NOMO-1 treated with dmso at 0.1 percent for 144 hours (cell line): ENCODE measurements around the gene ALAS1.
"Not testable (repeated sequence)": the region's sequence is repeated elsewhere in the genome, so short reads cannot be mapped to it uniquely, and the experiment has no call there.

Experiments used
- DNase-seq: peaks from one replicate; lab custom pipeline; 2025; ENCODE audit not compliant: unreplicated experiment; lab: John Stamatoyannopoulos, UW

Gene ALAS1

GRCh38 chr3:52197842-52198625 is at the start of gene ALAS1:
Gene ALAS1 (plus strand): TSS chr3:52198160. CDS start chr3:52199242, 1,082 bp downstream.
- peak; percentile 86 for DNase-seq

DNA sequence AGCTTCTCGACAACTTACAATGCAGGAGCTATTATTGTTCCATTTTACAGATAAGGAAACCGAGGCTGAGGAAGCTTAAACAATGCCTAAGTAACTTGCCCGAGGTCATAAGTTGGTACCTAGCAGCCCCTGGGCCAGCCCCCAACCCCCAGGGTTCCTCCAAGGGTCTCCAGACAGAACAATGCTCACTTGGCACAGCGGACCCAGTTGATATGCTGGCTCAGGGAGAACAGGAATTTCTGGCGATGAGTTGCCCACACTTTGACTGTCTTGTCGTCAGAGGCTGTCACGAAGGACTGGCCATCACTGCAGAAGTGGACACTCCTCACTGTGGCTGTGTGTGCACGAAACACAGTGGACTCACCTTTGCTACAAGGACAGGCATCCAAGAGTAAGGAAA is 48.9 kb upstream of the ALAS1 start:
- no peak for DNase-seq

- DNase-seq: no peak
Measured at GRCh38 chr3:52149726-52150125, 48.2 kb upstream of the ALAS1 start.

DNA sequence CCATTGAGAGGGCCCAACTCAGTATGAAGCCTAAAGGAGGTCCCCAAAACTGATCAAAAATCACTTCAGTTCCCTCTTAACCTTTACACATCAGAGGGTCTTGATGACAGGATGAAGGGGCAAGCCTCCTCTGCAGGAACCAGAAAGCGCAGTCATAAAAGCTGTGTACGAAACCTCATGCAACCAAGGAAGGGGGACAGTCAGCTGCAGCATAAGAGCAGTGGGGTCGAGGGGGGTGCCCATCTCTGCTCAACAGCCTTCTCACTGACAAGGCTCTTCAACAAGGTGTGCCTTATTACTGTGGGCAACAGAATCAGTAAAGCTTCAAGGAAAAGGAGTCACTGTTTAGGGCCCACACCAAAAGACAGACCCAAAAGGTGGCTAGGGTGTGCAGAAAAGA is 47.6 kb upstream of the ALAS1 start:
- DNase-seq: no peak

GRCh38 chr3:52150860-52151259 is 47.1 kb upstream of the ALAS1 start:
- DNase-seq: no peak

DNA sequence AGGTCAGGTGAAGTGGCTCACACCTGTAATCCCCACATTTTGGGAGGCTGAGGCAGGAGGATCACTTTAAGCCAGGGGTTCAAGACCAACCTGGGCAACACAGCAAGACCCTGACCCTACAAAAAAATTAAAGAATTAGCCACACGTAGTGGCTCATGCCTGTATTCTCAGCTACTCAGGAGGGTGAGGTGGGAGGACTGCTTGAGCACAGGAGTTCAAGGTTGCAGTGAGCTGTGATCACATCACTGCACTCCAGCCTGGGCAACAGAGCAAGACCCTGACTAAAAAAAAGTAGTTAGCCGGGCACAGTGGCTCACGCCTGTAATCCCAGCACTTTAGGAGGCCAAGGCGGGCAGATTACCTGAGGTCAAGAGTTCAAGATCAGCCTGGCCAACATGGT is 46.0 kb upstream of the ALAS1 start:
- DNase-seq: not testable (repeated sequence)

GRCh38 chr3:52153389-52154096 is 44.4 kb upstream of the ALAS1 start:
- no peak for DNase-seq

GRCh38 chr3:52154135-52155094 is 43.5 kb upstream of the ALAS1 start, which contains the start of gene POC1A:
Gene POC1A (minus strand): TSS chr3:52154423. CDS start chr3:52154372, 51 bp downstream.
- DNase-seq: peak; percentile 95

- DNase-seq: no peak
Measured at GRCh38 chr3:52155912-52156311, 42.0 kb upstream of the ALAS1 start.

DNA sequence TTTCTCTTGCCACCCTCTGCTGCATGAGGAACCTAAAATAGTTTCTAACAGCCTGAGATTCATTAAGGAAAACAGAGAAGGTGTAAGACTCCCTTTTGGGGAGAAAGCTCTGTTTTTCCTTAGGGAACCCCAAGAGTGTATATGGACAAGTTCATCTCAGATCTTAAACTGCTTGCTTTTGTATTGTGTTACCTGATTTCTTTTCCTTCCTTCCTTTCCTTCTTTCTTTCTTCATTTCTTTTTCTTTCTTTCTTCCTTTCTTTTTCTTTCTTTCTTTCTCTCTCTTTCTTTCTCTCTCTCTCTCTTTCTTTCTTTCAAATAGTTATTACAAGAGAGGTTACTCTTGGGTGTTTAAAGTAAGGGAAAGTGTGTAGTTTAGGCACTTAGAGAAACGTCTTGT is 38.5 kb upstream of the ALAS1 start:
- DNase-seq: no peak

GRCh38 chr3:52162250-52162872 is 35.6 kb upstream of the ALAS1 start:
- no peak for DNase-seq

DNA sequence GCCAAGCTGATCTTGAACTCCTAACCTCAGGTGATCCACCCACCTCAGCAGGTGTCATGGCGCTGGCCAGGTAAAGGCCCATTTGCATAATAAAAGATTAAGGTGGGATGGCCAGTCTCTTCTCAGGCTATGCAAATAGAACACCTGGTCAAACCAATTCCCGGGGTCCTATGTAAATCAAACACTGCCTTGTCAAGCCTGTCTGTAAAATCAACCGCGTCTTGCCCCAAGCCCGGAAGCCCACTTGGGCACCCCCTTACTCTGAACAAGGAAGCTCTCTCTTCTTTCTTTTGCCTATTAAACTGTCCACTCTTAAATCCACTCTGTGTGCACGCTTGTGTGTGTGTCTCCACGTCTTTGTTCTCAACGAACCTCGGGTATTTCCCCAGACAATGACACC is 30.7 kb upstream of the ALAS1 start:
- no peak for DNase-seq

GRCh38 chr3:52170217-52170616 is 27.7 kb upstream of the ALAS1 start:
- DNase-seq: not testable (repeated sequence)

DNA sequence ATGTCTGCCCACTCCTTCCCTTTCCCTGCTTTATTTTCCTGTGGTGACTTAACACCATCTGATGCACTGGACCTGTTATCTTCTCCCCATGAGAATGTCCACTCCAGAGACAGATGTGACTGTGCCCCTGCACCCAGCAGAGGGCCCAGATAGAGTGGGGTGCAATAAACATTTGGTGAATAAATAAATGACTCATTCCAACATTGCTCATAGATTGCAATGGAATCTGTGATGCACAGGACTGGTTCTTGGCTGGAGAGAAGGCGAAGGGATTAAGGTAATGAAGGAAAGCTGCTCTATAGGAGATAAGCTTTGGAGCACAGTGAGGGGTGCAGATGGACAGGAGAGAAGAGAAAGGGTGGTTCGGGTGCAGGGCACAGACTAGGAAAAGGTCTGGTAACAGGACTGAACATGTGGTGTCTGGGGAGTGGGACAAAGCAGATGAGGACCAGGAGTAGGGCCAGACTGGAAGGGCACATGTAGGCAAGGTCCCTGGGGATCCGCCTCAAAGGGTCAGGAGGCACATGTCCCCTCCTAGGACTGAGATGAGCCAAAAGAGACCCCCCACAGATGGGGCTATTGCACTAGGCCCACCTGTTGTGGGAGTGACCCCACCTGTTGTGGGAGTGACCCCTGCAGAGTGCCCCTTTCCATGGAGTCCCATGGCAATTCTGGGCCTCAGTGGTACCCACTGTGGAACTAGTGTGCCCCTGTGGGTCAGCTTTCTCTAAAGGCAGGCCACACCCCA is 26.3 kb upstream of the ALAS1 start:
- no peak for DNase-seq

GRCh38 chr3:52172262-52172757 is 25.6 kb upstream of the ALAS1 start:
- no peak for DNase-seq

GRCh38 chr3:52173101-52173500 is 24.9 kb upstream of the ALAS1 start:
- DNase-seq: no peak

- DNase-seq: no peak
Measured at GRCh38 chr3:52174896-52175295, 23.1 kb upstream of the ALAS1 start.

- DNase-seq: no peak
Measured at GRCh38 chr3:52175416-52176179, 22.4 kb upstream of the ALAS1 start.

- DNase-seq: no peak
Measured at GRCh38 chr3:52176180-52176752, 21.7 kb upstream of the ALAS1 start.
